Measurements from ENCODE around the gene TP73. TPM values are rescaled to one million over a fixed set of nuclear protein-coding genes. Genes with fewer than 3 reads are reported as not detected.

The TP73 gene
- total and polyA plus RNA-seq, 8 donors = 1.6 to 2.7 (median 2.0) TPM

DNA sequence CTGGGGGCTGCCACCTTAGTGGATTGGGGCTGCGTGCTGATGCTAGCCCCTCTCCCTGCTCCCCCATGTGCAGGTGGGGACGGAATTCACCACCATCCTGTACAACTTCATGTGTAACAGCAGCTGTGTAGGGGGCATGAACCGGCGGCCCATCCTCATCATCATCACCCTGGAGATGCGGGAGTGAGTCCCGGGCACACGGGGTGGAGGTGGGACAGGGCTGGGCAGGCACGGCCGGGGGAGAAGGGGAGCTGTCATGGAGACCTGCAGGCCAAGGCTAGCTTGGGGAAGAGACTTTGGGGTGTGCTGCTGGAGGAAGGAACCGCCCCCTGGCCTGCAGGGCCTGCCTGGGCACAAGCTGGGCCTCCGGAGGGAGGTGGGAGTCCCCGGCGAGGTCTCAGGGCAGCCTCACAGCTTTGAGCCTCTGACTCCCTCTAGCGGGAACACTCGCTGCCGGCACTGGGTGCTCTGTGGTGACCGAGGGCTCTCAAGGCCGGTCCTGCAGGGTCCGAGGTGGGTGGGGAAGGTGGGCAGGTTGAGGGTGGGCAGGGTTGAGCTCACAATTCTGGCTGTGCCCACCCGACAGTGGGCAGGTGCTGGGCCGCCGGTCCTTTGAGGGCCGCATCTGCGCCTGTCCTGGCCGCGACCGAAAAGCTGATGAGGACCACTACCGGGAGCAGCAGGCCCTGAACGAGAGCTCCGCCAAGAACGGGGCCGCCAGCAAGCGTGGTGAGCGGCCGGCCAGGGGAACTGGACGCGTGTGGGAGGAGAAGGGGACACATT is 74.9 kb downstream of the TP73 start:
- Histone ChIP-seq H3K36me3 (no peaks in the 10 kb centered on the region), H3K27me3 (peaks cover 0 to 55% of the 10 kb centered on the region in 2 donors), H3K9me3 (no peaks in the 10 kb centered on the region), H3K27ac (no peak overlapping the region), H3K4me1 (no peaks in the 10 kb centered on the region), H3K4me3 (no peak overlapping the region)
- peak; percentile 38 for ATAC-seq
- DNase-seq = peak in 1 of 4 donors; percentile 70
- TF ChIP-seq, protein P1, sequence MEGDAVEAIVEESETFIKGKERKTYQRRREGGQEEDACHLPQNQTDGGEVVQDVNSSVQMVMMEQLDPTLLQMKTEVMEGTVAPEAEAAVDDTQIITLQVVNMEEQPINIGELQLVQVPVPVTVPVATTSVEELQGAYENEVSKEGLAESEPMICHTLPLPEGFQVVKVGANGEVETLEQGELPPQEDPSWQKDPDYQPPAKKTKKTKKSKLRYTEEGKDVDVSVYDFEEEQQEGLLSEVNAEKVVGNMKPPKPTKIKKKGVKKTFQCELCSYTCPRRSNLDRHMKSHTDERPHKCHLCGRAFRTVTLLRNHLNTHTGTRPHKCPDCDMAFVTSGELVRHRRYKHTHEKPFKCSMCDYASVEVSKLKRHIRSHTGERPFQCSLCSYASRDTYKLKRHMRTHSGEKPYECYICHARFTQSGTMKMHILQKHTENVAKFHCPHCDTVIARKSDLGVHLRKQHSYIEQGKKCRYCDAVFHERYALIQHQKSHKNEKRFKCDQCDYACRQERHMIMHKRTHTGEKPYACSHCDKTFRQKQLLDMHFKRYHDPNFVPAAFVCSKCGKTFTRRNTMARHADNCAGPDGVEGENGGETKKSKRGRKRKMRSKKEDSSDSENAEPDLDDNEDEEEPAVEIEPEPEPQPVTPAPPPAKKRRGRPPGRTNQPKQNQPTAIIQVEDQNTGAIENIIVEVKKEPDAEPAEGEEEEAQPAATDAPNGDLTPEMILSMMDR (IDR thresholded peaks at IDR 0.05) = peak in 1 of 2 donors; percentile 23
- intact Hi-C loops (cut with DNase I) = no loop called here

DNA sequence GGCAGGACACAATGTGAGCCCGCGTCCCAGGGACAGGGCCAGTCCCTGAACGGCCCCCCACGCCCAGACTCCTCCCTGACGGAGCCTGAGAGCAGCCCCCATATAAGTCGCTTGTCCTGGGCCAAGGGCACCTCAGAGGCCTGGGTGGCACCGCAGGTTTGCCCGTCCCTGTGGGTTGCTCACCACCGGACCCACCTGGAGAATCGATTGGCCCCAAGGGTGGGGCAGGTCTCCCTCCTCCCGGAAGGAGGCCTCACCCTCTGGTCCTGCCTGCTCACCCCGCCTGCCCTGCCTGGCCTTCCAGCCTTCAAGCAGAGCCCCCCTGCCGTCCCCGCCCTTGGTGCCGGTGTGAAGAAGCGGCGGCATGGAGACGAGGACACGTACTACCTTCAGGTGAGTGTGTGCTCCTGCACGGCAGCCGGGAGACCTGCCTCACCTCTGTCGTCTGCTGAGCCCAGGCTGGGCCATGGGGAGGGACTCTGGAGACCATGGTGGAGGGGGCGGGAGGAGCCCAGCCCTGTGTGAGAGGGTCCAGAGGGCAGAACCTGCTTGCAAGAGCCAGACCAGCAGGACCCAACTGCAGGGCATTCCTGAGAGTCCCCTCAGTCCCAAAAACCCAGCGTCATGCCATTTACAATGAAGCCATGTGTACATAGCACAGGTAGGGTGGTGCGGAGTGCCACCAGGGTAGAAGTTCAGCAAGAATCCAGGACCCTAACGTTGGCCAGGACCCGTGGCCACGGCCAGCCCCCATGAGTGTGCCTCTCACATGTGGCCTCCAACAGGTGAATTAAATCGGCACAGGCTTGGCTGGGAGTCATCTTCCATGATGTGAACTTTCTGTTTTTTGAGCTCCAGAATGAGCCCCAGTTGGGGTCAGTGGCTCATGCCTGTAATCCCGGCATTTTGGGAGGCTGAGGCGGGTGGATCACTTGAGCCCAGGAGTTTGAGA is 75.8 kb downstream of the TP73 start:
- no peak for ATAC-seq
- Histone ChIP-seq H3K27ac (no peak overlapping the region), H3K9me3 (no peaks in the 10 kb centered on the region), H3K4me3 (no peak overlapping the region), H3K36me3 (no peaks in the 10 kb centered on the region), H3K4me1 (no peaks in the 10 kb centered on the region), H3K27me3 (peaks cover 0 to 63% of the 10 kb centered on the region in 2 donors)
- TF ChIP-seq, protein P1 (IDR thresholded peaks at IDR 0.05) = no peak
- intact Hi-C loops (cut with DNase I) = no loop called here
- DNase-seq = no peak

DNA sequence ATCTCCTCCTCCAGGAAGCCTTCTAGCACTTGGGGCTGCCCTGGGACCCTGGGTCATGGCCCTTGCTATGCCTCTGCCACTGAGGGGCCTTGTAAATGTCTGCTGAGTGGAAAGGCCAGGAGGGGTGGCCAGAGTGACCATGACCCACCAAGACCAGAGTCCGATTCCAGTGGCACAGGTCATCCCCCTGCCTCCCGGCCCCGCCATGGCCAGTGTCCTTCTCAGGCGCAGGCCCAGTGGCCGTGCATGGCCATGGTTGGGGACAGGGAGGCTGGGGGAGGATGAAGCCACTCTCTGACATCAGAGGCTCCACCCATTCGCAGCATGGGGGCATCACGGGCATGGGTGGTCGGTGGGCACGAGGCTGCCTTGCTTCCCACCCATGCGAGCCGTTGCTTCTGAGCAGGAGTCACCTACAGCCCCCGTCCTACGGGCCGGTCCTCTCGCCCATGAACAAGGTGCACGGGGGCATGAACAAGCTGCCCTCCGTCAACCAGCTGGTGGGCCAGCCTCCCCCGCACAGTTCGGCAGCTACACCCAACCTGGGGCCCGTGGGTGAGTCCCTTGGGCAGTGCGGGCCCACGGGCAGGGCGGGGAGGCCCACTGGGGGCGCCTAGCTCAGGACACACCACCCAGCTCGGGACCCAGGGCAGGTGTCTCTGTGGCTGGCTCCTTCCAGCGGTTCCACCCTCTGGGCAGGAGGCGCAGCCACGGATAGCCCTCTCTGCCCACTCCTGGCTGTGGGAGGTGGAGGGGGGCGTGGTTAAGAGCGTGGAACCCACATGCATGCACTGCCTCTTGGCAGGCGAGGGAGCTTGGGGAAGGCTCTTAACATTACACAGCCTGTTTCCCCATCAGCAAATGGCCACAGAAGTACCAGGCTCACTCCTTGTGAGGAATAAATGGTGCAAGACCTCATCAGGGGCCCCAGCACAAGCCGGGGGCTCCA is 77.6 kb downstream of the TP73 start:
- intact Hi-C loops (cut with DNase I) = no loop called here
- no peaks in the 10 kb centered on the region for H3K9me3 ChIP-seq
- DNase-seq = peak in 1 of 4 donors; percentile 74
- H3K27me3 ChIP-seq = peaks cover 0 to 68% of the 10 kb centered on the region in 2 donors
- H3K4me1 ChIP-seq = no peaks in the 10 kb centered on the region
- TF ChIP-seq, protein P1 (IDR thresholded peaks at IDR 0.05) = no peak
- no peak overlapping the region for H3K4me3 ChIP-seq
- H3K36me3 ChIP-seq = peaks cover 0 to 7% of the 10 kb centered on the region in 2 donors
- H3K27ac ChIP-seq = no peak overlapping the region
- no peak for ATAC-seq

DNA sequence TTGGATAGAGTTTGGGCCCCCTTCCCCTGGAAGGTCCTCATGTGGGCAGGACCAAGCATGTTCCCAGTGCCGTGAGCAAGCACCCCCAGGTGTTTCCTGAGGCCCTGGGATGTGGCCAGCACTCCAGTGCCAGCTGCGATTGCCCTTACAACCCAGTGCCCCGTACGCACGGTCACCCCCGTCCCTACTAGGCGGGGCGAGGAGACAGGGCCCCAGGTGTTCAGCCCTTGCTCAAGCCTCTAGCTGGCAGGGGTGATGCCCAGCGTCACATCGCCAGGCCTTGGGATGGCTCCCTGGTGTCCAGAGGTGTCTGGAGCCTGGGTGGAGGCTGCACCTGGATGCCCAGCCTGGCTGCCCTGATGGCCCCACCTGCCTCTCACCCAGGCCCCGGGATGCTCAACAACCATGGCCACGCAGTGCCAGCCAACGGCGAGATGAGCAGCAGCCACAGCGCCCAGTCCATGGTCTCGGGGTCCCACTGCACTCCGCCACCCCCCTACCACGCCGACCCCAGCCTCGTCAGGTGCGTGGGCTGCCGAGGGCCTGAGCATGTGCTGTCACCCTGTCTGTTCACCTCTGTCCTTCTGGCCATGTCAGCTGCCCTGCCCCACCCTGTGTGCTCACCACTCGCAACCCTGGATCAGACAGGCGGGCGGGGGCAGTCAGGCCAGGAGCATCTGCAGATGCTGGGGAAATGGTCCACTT is 78.4 kb downstream of the TP73 start:
- H3K27me3 ChIP-seq = peaks cover 0 to 68% of the 10 kb centered on the region in 2 donors
- no peaks in the 10 kb centered on the region for H3K9me3 ChIP-seq
- H3K27ac ChIP-seq = no peak overlapping the region
- no peak overlapping the region for H3K4me3 ChIP-seq
- TF ChIP-seq, protein P1 (IDR thresholded peaks at IDR 0.05) = no peak
- ATAC-seq (no peak), DNase-seq (peak in 1 of 4 donors; percentile 74)
- H3K36me3 ChIP-seq = peaks cover 0 to 15% of the 10 kb centered on the region in 2 donors
- H3K4me1 ChIP-seq = no peaks in the 10 kb centered on the region
- intact Hi-C loops (cut with DNase I) = no loop called here
